G401 (cell line): Measurements from ENCODE around the gene ZNF487. TPM values are rescaled to one million over a fixed set of nuclear protein-coding genes. Genes with fewer than 3 reads are reported as not detected.
"Not testable (repeated sequence)": the region's sequence is repeated elsewhere in the genome, so short reads cannot be mapped to it uniquely, and the experiment has no call there.

Source experiments
- DNase-seq: peaks from one replicate; pipeline ENCODE4 v3.0.0-alpha.2; 2015; ENCODE audit warnings: low spot score
- in situ Hi-C: cut with HindIII; loops from 2 replicates; pipeline ENCODE4 v1.10.0; 2016; ENCODE audit warnings: low sequenced_read_pairs, mixed read lengths
- total RNA-seq: library from RNA; depleted of rRNA; stranded (reverse); fragments of >200 nt; shearing (Covaris generic); gene quantifications from 2 replicates; pipeline ENCODE4 v1.2.3, GENCODE V29; 2014

ZNF487 gene
- total RNA-seq, 1 experiment from 2014 or later: 10.5 TPM

- DNase-seq, in situ Hi-C loops: not testable (repeated sequence)
These were observed 10.4 kb upstream of the ZNF487 start for GRCh38 chr10:43426476-43426875.

- DNase-seq: no peak
- in situ Hi-C loops: no loop called here
These were observed 9.6 kb upstream of the ZNF487 start for GRCh38 chr10:43427166-43427825.

- no peak for DNase-seq
- in situ Hi-C loops: no loop called here
These were observed 5.8 kb upstream of the ZNF487 start for GRCh38 chr10:43430926-43431663.

GRCh38 chr10:43437141-43437870 is 395 bp downstream of the ZNF487 start:
- DNase-seq: peak; percentile 34
- in situ Hi-C loops: no loop called here

GRCh38 chr10:43440463-43441134 is 3.7 kb downstream of the ZNF487 start:
- no peak for DNase-seq

GRCh38 chr10:43444323-43444722 is 7.4 kb downstream of the ZNF487 start:
- in situ Hi-C loops: no loop called here
- DNase-seq: no peak

More at GRCh38 chr10:43440463-43441134, 3.7 kb downstream of the ZNF487 start:
- in situ Hi-C loops: no loop called here

- no peak for DNase-seq
- in situ Hi-C loops: no loop called here
These were observed 8.1 kb downstream of the ZNF487 start for GRCh38 chr10:43444897-43445466.

GRCh38 chr10:43446219-43447017 is 9.5 kb downstream of the ZNF487 start:
- in situ Hi-C loops, DNase-seq: not testable (repeated sequence)

- in situ Hi-C loops: no loop called here
These were observed 11.8 kb downstream of the ZNF487 start for GRCh38 chr10:43448742-43449141.

GRCh38 chr10:43452356-43452914 is 15.5 kb downstream of the ZNF487 start:
- no peak for DNase-seq
- in situ Hi-C loops: no loop called here

More at GRCh38 chr10:43448742-43449141, 11.8 kb downstream of the ZNF487 start:
- no peak for DNase-seq

- in situ Hi-C loops: no loop called here
- no peak for DNase-seq
These were observed 16.4 kb downstream of the ZNF487 start for GRCh38 chr10:43453266-43453831.

- DNase-seq, in situ Hi-C loops: not testable (repeated sequence)
These were observed 17.1 kb downstream of the ZNF487 start for GRCh38 chr10:43454025-43454424.

- DNase-seq, in situ Hi-C loops: not testable (repeated sequence)
These were observed 19.6 kb downstream of the ZNF487 start for GRCh38 chr10:43456561-43456960.

- in situ Hi-C loops: no loop called here
- DNase-seq: no peak
These were observed 21.3 kb downstream of the ZNF487 start for GRCh38 chr10:43458227-43458626.

- peak; percentile 87 for DNase-seq
- in situ Hi-C loops: no loop called here
These were observed 25.0 kb downstream of the ZNF487 start for GRCh38 chr10:43461950-43462349.

- in situ Hi-C loops, DNase-seq: not testable (repeated sequence)
These were observed 28.3 kb downstream of the ZNF487 start for GRCh38 chr10:43465086-43465735.

GRCh38 chr10:43465736-43466120 is 28.8 kb downstream of the ZNF487 start:
- in situ Hi-C loops, DNase-seq: not testable (repeated sequence)
